Endothelial cell of umbilical vein (primary cell): ENCODE data around the gene NEUROG1. TPM values are rescaled to one million over a fixed set of nuclear protein-coding genes. Genes with fewer than 3 reads are reported as not detected.

ENCODE experiments used
- BruUV-seq: library from RNA; stranded (reverse); fragments of 400-500 nt; replicated peaks from 2 replicates; lab custom pipeline; 2021; lab: Mats Ljungman, UMichigan
- CTCF ChIA-PET: fragments of 300-600, 350-600 bp; sonication (Branson Sonifier 250); formaldehyde crosslinking; loops from one replicate; lab custom pipeline; 2021; ENCODE audit warnings: antibody characterized with exemption, inconsistent platforms; lab: Charles Lee
- POLR2A ChIA-PET: fragments of 300-600, 350-600 bp; sonication (Branson Sonifier 250); formaldehyde crosslinking; loops from one replicate; lab custom pipeline; 2021; ENCODE audit warnings: antibody characterized with exemption, inconsistent platforms; lab: Charles Lee
- DNase-seq: peaks from one replicate; pipeline ENCODE4 v3.0.0-alpha.2; 2011; ENCODE audit warnings: low read depth, low spot score
- FAIRE-seq: peaks from 2 replicates; lab custom pipeline; 2011; peaks lifted over from hg19 to GRCh38; lab: Jason Lieb, UNC
- H2AFZ ChIP-seq: 2 replicates; pipeline ENCODE4 v1.6.0; 2012; ENCODE audit warnings: low read depth, low read length, control low read depth, inconsistent platforms
- H3K27ac ChIP-seq: 2 replicates; pipeline ENCODE4 v1.5.1; 2011; ENCODE audit warnings: low read depth, mild to moderate bottlenecking, control low read depth, low read length, moderate library complexity; ENCODE audit not compliant: insufficient read depth
- H3K27me3 ChIP-seq, 2 experiments: 2 replicates each; pipeline versions ENCODE4 v1.6.0 to v1.6.1; 2011; ENCODE audit warnings: low read length in 2 of 2, mixed read lengths in 1 of 2; ENCODE audit not compliant: control insufficient read depth in 2 of 2, insufficient read depth in 2 of 2
- H3K36me3 ChIP-seq, 2 experiments: 2 replicates in 1 of 2; 3 replicates in 1 of 2; pipeline ENCODE4 v1.5.1; 2011; ENCODE audit warnings: low read length in 2 of 2, mild to moderate bottlenecking in 1 of 2, moderate library complexity in 1 of 2; ENCODE audit not compliant: control insufficient read depth in 2 of 2, insufficient read depth in 2 of 2; ENCODE audit errors: extremely low read depth in 1 of 2
- H3K4me1 ChIP-seq: 3 replicates; pipeline ENCODE4 v1.5.1; 2011; ENCODE audit warnings: mild to moderate bottlenecking, low read length; ENCODE audit not compliant: control insufficient read depth, insufficient read depth; ENCODE audit errors: extremely low read depth
- H3K4me2 ChIP-seq: 2 replicates; pipeline ENCODE4 v1.6.1; 2011; ENCODE audit warnings: low read length, control low read depth, mixed read lengths; ENCODE audit not compliant: insufficient read depth
- H3K4me3 ChIP-seq, 3 experiments: fragments of 200-600 bp in 1 of 3; sonication (generic), shearing (Covaris generic) in 1 of 3; replicated peaks in 1 of 3; 2 replicates each; pipeline ENCODE4 v1.5.1; 2011 to 2016; ENCODE audit warnings: control low read depth in 3 of 3, low read length in 3 of 3, mild to moderate bottlenecking in 2 of 3, inconsistent platforms in 1 of 3, low read depth in 1 of 3, moderate library complexity in 1 of 3; ENCODE audit not compliant: insufficient read depth in 1 of 3
- H3K79me2 ChIP-seq: 2 replicates; pipeline ENCODE4 v1.6.0; 2012; ENCODE audit warnings: low read length, inconsistent platforms; ENCODE audit not compliant: control insufficient read depth, insufficient read depth
- H3K9ac ChIP-seq: replicated peaks from 2 replicates; pipeline ENCODE3; 2011; ENCODE audit warnings: low read length, control low read depth; ENCODE audit not compliant: insufficient read depth; ENCODE audit errors: extremely low read depth
- H3K9me1 ChIP-seq: replicated peaks from 3 replicates; pipeline ENCODE4 v1.6.0; 2011; ENCODE audit warnings: mild to moderate bottlenecking, low read length; ENCODE audit not compliant: control insufficient read depth, insufficient read depth; ENCODE audit errors: extremely low read depth
- H3K9me3 ChIP-seq: replicated peaks from 2 replicates; pipeline ENCODE4 v1.5.1; 2012; ENCODE audit warnings: low read length, inconsistent platforms; ENCODE audit not compliant: control insufficient read depth, insufficient read depth
- H4K20me1 ChIP-seq: replicated peaks from 2 replicates; pipeline ENCODE3; 2011; ENCODE audit warnings: mild to moderate bottlenecking, low read length; ENCODE audit not compliant: control insufficient read depth, insufficient read depth; ENCODE audit errors: extremely low read depth
- EZH2 ChIP-seq: IDR thresholded peaks from 2 replicates; pipeline ENCODE4 v1.6.1; 2012; ENCODE audit warnings: borderline replicate concordance, low read depth, mild to moderate bottlenecking, moderate library complexity, low read length, inconsistent platforms; ENCODE audit not compliant: severe bottlenecking
- FOS ChIP-seq: IDR thresholded peaks from 2 replicates; pipeline ENCODE4 v1.6.1; 2011; ENCODE audit warnings: mild to moderate bottlenecking, low read length, moderate library complexity, borderline replicate concordance; ENCODE audit not compliant: insufficient read depth
- GATA2 ChIP-seq: IDR thresholded peaks from 2 replicates; pipeline ENCODE4 v1.7.0; 2011; ENCODE audit warnings: low read depth, mild to moderate bottlenecking, moderate library complexity, mixed read lengths, low read length; ENCODE audit not compliant: insufficient read length, insufficient read depth
- JUN ChIP-seq: IDR thresholded peaks from 2 replicates; pipeline ENCODE4 v1.6.1; 2011; ENCODE audit warnings: borderline replicate concordance, low read depth; ENCODE audit not compliant: insufficient read length, insufficient read depth
- MYC ChIP-seq: IDR thresholded peaks from one replicate; pipeline ENCODE4 v1.6.1; 2011; ENCODE audit warnings: mild to moderate bottlenecking, low read depth, low read length
- POLR2A ChIP-seq: IDR thresholded peaks from 2 replicates; pipeline ENCODE4 v1.6.1; 2012; ENCODE audit warnings: low read depth, mild to moderate bottlenecking, control low read depth, low read length
- POLR2AphosphoS5 ChIP-seq: IDR thresholded peaks from 2 replicates; pipeline ENCODE4 v1.6.1; 2012; ENCODE audit warnings: low read depth, mild to moderate bottlenecking, control low read depth, low read length, moderate library complexity; ENCODE audit not compliant: insufficient read depth
- dilution Hi-C: fragments of 300-500 bp; cut with MboI; formaldehyde crosslinking; loops from one replicate; pipeline ENCODE4 v1.15.0; 2019; ENCODE audit warnings: low sequenced_read_pairs; ENCODE audit not compliant: extremely low pct_ligation_motif_present
- intact Hi-C: fragments of 100-400 bp; cut with micrococcal nuclease; formaldehyde crosslinking; loops from one replicate; pipeline ENCODE4 v1.10.0; 2022
- polyA plus RNA-seq, 4 experiments: library from polyadenylated mRNA; depleted of rRNA in 3 of 4; stranded (reverse) in 3 of 4; unstranded in 1 of 4; fragments of >200 nt; gene quantifications; 2 replicates each; pipeline versions ENCODE4 v1.2.1 to v1.2.3, GENCODE V29; 2011 to 2012; ENCODE audit warnings: missing spikeins in 1 of 4
- total RNA-seq: library from RNA; stranded (reverse); gene quantifications from 2 replicates; pipeline ENCODE4 v1.2.3, GENCODE V29; 2021
- TF ChIP-seq, protein P1 (sequence below), 2 donors: IDR thresholded peaks; 1 replicate in 1 of 2; 2 replicates in 1 of 2; pipeline ENCODE4 v1.5.1; 2011; ENCODE audit warnings: low read length in 2 of 2, mild to moderate bottlenecking in 2 of 2, moderate library complexity in 2 of 2, control low read depth in 1 of 2, inconsistent platforms in 1 of 2, low read depth in 1 of 2; ENCODE audit not compliant: insufficient read depth in 1 of 2; ENCODE audit errors: extremely low read depth in 1 of 2
- TF ChIP-seq, protein P2 (sequence below): IDR thresholded peaks from 2 replicates; pipeline ENCODE4 v1.6.1; 2011; ENCODE audit not compliant: insufficient read depth, insufficient read length

The NEUROG1 gene
- total and polyA plus RNA-seq, 2 donors (not counting 3 experiments of a cell fraction or from before 2014, with no cell fraction given) = not detected

DNA sequence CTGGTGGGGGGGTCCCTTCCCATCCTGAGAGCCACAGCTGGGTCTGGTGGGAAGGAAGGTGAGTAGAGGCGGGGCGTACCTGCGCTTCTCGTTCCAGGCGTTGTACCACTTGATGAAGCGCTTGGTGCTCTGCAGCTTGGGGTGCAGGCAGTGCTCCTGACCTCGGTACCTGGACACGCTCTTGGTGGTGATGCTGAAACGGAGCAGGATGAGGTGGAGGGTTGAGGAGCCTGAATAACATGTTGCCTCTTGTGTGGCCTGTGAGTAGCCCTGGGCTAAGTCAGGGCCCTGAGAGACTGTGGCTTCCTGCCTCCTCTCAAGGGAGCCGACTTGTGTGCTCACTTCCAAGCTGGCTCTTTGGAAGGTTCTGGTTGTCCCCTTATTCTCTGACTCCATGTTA is 38.7 kb upstream of the NEUROG1 start:
- Histone ChIP-seq H3K27me3 (peaks cover 29 to 30% of the 10 kb centered on the region in 2 experiments), H3K27ac (no peak overlapping the region), H3K9ac (no peak overlapping the region), H3K36me3 (no peaks in the 10 kb centered on the region), H3K9me3 (no peaks in the 10 kb centered on the region), H4K20me1 (no peaks in the 10 kb centered on the region), H3K4me3 (no peak overlapping the region), H3K4me2 (no peak overlapping the region), H3K9me1 (no peaks in the 10 kb centered on the region), H3K79me2 (no peaks in the 10 kb centered on the region), H2AFZ (no peak overlapping the region), H3K4me1 (no peaks in the 10 kb centered on the region)
- intact Hi-C loops (no loop called here), dilution Hi-C loops (loop anchor here (25.0 kb wide), 1 partner anchor 112 kb away; the partner anchor contains the start of gene TIFAB)
- CTCF ChIA-PET = interaction anchor here (0.9 to 14.3 kb wide), 4 partner anchors 9 to 147 kb away, joined by 3 to 664 read pairs (median 28); no protein-coding TSS in a partner anchor
- no TSS peak for BruUV-seq
- DNase-seq (no peak), FAIRE-seq (no peak)
- POLR2A ChIA-PET = no interaction called here
- TF ChIP-seq POLR2A (no peak), EZH2 (no peak)

DNA sequence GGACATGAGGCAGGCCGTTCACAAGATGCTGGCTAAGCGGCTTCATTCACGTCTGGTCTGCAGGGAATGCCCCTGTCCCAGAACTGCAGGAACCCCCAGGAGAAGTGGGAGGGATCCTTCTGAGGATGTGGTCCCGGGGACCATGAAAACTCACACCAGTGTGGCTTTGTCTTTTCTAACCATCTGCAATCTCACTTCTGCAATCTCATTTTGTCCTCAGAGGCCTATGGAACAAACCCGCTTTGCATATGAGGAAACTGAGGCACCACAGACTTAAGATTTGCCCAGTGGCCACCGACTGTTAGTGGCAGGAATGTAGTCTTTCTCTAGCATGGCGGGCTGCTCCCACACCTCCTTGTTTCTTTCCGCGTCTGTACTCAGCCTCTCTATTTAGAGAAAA is 36.1 kb upstream of the NEUROG1 start:
- Histone ChIP-seq H3K4me1 (no peaks in the 10 kb centered on the region), H3K9me1 (no peaks in the 10 kb centered on the region), H3K9me3 (no peaks in the 10 kb centered on the region), H2AFZ (no peak overlapping the region), H3K9ac (no peak overlapping the region), H3K4me2 (no peak overlapping the region), H3K79me2 (no peaks in the 10 kb centered on the region), H3K36me3 (no peaks in the 10 kb centered on the region), H3K27ac (no peak overlapping the region), H3K4me3 (no peak overlapping the region), H4K20me1 (no peaks in the 10 kb centered on the region), H3K27me3 (peaks cover 5 to 9% of the 10 kb centered on the region in 2 experiments)
- intact Hi-C loops (no loop called here), dilution Hi-C loops (loop anchor here (25.0 kb wide), 1 partner anchor 110 kb away; the partner anchor contains the start of gene TIFAB)
- ChIA-PET CTCF (interaction anchor here (1.0 to 14.3 kb wide), 4 partner anchors 9 to 107 kb away, joined by 3 to 664 read pairs (median 26); no protein-coding TSS in a partner anchor), POLR2A (no interaction called here)
- no TSS peak for BruUV-seq
- DNase-seq (no peak), FAIRE-seq (no peak)
- TF ChIP-seq POLR2A (no peak), MYC (no peak), POLR2AphosphoS5 (no peak), GATA2 (no peak), FOS (no peak), EZH2 (no peak), JUN (no peak)
- TF ChIP-seq, protein P1, sequence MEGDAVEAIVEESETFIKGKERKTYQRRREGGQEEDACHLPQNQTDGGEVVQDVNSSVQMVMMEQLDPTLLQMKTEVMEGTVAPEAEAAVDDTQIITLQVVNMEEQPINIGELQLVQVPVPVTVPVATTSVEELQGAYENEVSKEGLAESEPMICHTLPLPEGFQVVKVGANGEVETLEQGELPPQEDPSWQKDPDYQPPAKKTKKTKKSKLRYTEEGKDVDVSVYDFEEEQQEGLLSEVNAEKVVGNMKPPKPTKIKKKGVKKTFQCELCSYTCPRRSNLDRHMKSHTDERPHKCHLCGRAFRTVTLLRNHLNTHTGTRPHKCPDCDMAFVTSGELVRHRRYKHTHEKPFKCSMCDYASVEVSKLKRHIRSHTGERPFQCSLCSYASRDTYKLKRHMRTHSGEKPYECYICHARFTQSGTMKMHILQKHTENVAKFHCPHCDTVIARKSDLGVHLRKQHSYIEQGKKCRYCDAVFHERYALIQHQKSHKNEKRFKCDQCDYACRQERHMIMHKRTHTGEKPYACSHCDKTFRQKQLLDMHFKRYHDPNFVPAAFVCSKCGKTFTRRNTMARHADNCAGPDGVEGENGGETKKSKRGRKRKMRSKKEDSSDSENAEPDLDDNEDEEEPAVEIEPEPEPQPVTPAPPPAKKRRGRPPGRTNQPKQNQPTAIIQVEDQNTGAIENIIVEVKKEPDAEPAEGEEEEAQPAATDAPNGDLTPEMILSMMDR (IDR thresholded peaks at IDR 0.05; ENCODE audit: extremely low read depth in 1 of 2, insufficient read depth in 1 of 2, low read depth in 1 of 2, low read length in 2 of 2) = no peak
- TF ChIP-seq, protein P2, sequence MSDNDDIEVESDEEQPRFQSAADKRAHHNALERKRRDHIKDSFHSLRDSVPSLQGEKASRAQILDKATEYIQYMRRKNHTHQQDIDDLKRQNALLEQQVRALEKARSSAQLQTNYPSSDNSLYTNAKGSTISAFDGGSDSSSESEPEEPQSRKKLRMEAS = no peak
